ENCODE data around the gene FRMPD2. TPM values are rescaled to one million over a fixed set of nuclear protein-coding genes. Genes with fewer than 3 reads are reported as not detected.

The FRMPD2 gene
- total and polyA plus RNA-seq, 2 donors (not counting 3 experiments of a cell fraction or from before 2014, with no cell fraction given), result 0.42 TPM; not detected in 1

DNA sequence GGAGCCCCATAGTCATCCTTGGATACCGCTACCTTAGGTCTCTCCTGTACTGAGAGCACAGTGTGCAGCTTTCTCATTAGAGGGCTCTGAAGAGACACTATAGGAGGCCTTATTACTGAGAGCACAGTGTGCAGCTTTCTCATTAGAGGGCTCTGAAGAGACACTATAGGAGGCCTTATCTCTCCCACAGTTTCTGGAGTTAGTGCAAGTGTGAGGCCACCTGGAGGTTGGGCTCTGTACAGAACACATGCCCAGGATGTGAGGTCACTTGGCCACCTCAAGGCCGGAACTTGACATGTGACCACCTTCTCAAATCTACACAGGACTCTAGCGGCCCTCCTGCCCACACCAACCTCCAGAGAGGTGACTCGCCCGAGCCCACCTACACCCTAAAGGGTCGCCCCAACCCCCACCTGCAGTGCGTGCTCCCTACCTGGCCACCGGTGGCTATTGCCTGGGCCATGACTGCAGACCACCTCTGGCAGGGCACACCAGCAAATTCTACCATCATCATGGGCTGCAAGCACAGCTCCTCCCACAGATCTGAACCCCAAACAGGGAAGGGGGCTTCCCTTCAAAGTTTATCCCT, 24.6 kb downstream of the FRMPD2 start:
- Histone ChIP-seq H2AFZ (ENCODE audit: low read depth, low read length) (no peak overlapping the region), H3K27me3 (ENCODE audit: control insufficient read depth in 2 of 2, insufficient read depth in 2 of 2, low read length in 2 of 2) (no peaks in the 10 kb centered on the region), H3K36me3 (ENCODE audit: control insufficient read depth in 2 of 2, extremely low read depth in 1 of 2, insufficient read depth in 2 of 2, low read length in 2 of 2) (no peaks in the 10 kb centered on the region), H3K79me2 (ENCODE audit: control insufficient read depth, insufficient read depth, low read length) (no peaks in the 10 kb centered on the region), H3K9ac (replicated peaks; ENCODE audit: extremely low read depth, insufficient read depth, low read length) (no peak overlapping the region), H4K20me1 (replicated peaks; ENCODE audit: control insufficient read depth, extremely low read depth, insufficient read depth, low read length) (no peaks in the 10 kb centered on the region), H3K4me1 (ENCODE audit: control insufficient read depth, extremely low read depth, insufficient read depth, low read length) (peaks cover 13% of the 10 kb centered on the region), H3K4me3 (replicated peaks in 1 of 3; ENCODE audit: insufficient read depth in 1 of 3, low read depth in 1 of 3, low read length in 3 of 3) (no peak overlapping the region), H3K27ac (ENCODE audit: insufficient read depth, low read depth, low read length) (no peak overlapping the region), H3K9me1 (replicated peaks; ENCODE audit: control insufficient read depth, extremely low read depth, insufficient read depth, low read length) (no peaks in the 10 kb centered on the region), H3K4me2 (ENCODE audit: insufficient read depth, low read length) (no peak overlapping the region), H3K9me3 (replicated peaks; ENCODE audit: control insufficient read depth, insufficient read depth, low read length) (no peaks in the 10 kb centered on the region)
- FAIRE-seq (no peak), DNase-seq (ENCODE audit: low read depth, low spot score) (no peak)
- CTCF ChIA-PET, result no interaction called here
- no peak for TF ChIP-seq POLR2AphosphoS5 (IDR thresholded peaks at IDR 0.05; ENCODE audit: insufficient read depth, low read depth, low read length)
- TF ChIP-seq GATA2 (IDR thresholded peaks at IDR 0.05; ENCODE audit: insufficient read depth, insufficient read length, low read depth, low read length), result no peak
- TF ChIP-seq MYC (IDR thresholded peaks at IDR 0.05; ENCODE audit: low read depth, low read length), result no peak
- no peak for TF ChIP-seq JUN (IDR thresholded peaks at IDR 0.05; ENCODE audit: borderline replicate concordance, insufficient read depth, insufficient read length, low read depth)
- TF ChIP-seq, protein P1, sequence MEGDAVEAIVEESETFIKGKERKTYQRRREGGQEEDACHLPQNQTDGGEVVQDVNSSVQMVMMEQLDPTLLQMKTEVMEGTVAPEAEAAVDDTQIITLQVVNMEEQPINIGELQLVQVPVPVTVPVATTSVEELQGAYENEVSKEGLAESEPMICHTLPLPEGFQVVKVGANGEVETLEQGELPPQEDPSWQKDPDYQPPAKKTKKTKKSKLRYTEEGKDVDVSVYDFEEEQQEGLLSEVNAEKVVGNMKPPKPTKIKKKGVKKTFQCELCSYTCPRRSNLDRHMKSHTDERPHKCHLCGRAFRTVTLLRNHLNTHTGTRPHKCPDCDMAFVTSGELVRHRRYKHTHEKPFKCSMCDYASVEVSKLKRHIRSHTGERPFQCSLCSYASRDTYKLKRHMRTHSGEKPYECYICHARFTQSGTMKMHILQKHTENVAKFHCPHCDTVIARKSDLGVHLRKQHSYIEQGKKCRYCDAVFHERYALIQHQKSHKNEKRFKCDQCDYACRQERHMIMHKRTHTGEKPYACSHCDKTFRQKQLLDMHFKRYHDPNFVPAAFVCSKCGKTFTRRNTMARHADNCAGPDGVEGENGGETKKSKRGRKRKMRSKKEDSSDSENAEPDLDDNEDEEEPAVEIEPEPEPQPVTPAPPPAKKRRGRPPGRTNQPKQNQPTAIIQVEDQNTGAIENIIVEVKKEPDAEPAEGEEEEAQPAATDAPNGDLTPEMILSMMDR (IDR thresholded peaks at IDR 0.05; ENCODE audit: extremely low read depth in 1 of 2, insufficient read depth in 1 of 2, low read depth in 1 of 2, low read length in 2 of 2), result no peak
- no peak for TF ChIP-seq EZH2 (IDR thresholded peaks at IDR 0.05; ENCODE audit: borderline replicate concordance, low read depth, low read length, severe bottlenecking)
- TF ChIP-seq FOS (IDR thresholded peaks at IDR 0.05; ENCODE audit: borderline replicate concordance, insufficient read depth, low read length), result no peak
- no peak for TF ChIP-seq POLR2A (IDR thresholded peaks at IDR 0.05; ENCODE audit: low read depth, low read length)
- TF ChIP-seq, protein P2, sequence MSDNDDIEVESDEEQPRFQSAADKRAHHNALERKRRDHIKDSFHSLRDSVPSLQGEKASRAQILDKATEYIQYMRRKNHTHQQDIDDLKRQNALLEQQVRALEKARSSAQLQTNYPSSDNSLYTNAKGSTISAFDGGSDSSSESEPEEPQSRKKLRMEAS (IDR thresholded peaks at IDR 0.05; ENCODE audit: insufficient read depth, insufficient read length), result no peak
- POLR2A ChIA-PET, result no interaction called here
- dilution Hi-C loops (cut with MboI; ENCODE audit: extremely low pct_ligation_motif_present, low sequenced_read_pairs) (no loop called here), intact Hi-C loops (cut with micrococcal nuclease) (loop anchor here (5.0 kb wide), 1 partner anchor 33 kb away; no protein-coding TSS in a partner anchor)
- no TSS peak for BruUV-seq (replicated peaks)

Data from endothelial cell of umbilical vein (primary cell).